ENCODE results near the gene JUNB.
"Not testable (repeated sequence)": the region's sequence is repeated elsewhere in the genome, so short reads cannot be mapped to it uniquely, and the experiment has no call there.

JUNB gene

DNA sequence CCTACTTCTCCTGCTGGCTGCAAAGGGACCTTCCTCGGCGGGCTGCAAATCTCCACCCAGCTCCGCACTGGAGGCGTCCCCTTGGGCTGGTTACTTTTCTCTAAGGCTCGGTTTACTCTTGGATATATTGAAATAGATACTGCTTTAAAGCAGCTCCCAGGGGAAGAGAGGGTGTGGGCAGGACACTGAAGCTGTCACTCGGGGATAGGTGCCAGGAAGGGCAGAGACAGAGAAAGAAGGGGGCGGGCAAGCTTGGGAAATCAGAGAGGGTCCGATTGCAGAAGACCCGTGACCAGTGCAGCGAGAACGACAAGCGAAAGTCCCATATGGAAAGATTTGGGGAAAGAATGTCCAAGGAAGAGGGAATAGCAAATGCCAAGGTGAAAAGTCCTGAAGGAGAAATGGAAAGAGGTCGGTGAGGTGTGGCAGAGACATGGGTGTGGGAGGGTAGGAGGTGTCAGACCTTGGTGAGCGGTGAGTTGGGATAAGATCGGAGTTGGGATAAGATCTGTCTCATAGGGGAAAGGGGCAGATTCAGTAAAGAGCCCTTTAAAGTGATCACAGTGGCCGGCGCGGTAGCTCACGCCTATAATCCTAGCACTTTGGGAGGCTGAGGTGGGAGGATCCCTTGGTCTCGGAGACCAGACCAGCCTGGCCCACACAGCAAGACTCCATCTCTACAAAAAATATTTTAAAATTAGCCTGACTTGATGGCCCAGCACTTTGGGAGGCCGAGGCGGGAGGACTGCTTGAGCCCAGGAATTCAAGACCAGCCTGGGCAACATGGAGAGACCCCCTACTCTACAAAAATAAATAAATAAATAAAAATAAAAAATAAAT, 11.2 kb downstream of the JUNB start:
- Mint-ChIP-seq H3K9me3 (no peaks in the 10 kb centered on the region), H3K27ac (no peak overlapping the region), H3K4me3 (peak overlapping the region; percentile 90), H3K27me3 (ENCODE audit: low read depth, poor library complexity) (no peaks in the 10 kb centered on the region), H3K4me1 (peaks cover 35% of the 10 kb centered on the region), H3K36me3 (ENCODE audit: low read depth) (peaks cover 19% of the 10 kb centered on the region)
- no peak for DNase-seq
- TF ChIP-seq, protein P1, sequence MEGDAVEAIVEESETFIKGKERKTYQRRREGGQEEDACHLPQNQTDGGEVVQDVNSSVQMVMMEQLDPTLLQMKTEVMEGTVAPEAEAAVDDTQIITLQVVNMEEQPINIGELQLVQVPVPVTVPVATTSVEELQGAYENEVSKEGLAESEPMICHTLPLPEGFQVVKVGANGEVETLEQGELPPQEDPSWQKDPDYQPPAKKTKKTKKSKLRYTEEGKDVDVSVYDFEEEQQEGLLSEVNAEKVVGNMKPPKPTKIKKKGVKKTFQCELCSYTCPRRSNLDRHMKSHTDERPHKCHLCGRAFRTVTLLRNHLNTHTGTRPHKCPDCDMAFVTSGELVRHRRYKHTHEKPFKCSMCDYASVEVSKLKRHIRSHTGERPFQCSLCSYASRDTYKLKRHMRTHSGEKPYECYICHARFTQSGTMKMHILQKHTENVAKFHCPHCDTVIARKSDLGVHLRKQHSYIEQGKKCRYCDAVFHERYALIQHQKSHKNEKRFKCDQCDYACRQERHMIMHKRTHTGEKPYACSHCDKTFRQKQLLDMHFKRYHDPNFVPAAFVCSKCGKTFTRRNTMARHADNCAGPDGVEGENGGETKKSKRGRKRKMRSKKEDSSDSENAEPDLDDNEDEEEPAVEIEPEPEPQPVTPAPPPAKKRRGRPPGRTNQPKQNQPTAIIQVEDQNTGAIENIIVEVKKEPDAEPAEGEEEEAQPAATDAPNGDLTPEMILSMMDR (IDR thresholded peaks at IDR 0.05), result no peak

DNA sequence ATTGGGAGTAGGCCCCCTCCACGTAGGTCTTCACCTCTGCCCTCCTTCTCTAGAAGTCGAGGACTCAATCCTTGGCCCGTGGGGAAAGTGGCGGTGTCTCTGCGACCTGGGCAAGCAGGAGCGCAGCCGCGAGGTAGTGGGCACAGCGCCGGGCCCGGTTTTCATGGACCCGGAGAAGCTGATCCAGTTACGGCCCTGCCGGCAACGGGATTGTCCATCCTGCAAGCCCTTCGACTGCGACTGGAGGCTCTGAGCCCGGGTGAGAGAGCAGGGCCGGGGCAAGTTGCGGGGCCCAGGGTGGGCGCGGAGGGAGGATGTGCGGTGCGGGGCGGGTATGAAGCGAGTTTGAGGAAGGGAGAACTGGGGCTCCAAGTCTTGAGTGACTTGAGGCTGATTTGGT, 12.8 kb downstream of the JUNB start:
- Mint-ChIP-seq H3K4me3 (no peak overlapping the region), H3K9me3 (no peaks in the 10 kb centered on the region), H3K4me1 (peaks cover 41% of the 10 kb centered on the region), H3K27me3 (ENCODE audit: low read depth, poor library complexity) (no peaks in the 10 kb centered on the region), H3K27ac (no peak overlapping the region), H3K36me3 (ENCODE audit: low read depth) (peaks cover 16% of the 10 kb centered on the region)
- TF ChIP-seq, protein P1 (IDR thresholded peaks at IDR 0.05), result no peak
- DNase-seq, result no peak

DNA sequence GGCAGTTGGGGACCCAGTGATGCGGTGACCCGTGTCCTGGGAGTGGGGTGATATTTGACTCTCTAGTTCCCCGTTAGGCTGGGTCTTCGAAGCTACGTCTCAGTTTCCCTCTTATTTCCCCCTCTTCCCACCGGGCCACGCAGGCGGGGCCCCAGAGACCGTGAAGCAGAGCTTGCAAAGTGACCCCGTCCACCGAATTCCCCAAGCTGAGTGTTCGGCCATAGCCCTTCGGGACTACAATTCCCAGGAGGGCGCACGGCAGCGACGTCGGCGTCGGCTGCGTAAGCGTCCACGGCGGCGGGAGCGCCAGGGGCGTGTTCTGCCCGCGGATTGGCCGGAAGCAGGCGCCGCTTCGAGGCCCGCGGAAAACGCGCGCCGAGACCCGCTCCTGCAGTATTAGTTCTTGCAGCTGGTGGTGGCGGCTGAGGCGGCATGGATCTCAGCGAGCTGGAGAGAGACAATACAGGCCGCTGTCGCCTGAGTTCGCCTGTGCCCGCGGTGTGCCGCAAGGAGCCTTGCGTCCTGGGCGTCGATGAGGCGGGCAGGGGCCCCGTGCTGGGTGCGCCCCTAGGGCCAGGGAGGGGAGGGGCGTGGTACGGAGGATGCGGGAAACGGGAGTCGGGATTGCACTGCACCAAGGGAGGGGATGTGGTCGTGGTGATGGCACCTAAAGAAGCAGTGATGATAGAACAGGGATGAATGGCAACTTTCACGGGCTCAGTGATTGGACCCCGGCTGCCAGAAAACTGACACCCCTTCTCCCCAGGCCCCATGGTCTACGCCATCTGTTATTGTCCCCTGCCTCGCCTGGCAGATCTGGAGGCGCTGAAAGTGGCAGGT, 15.2 kb downstream of the JUNB start, which contains the start of gene RNASEH2A:
TSS of gene RNASEH2A (plus strand) at position 343 of the 840 bp plus-strand sequence. CDS start at position 433, 90 bp downstream.
- Mint-ChIP-seq H3K36me3 (ENCODE audit: low read depth) (peaks cover 19% of the 10 kb centered on the region), H3K4me1 (peaks cover 31% of the 10 kb centered on the region), H3K27ac (peak within 1 kb of the TSS; percentile 96), H3K9me3 (no peaks in the 10 kb centered on the region), H3K4me3 (peak within 1 kb of the TSS; percentile 96), H3K27me3 (ENCODE audit: low read depth, poor library complexity) (no peaks in the 10 kb centered on the region)
- TF ChIP-seq, protein P1 (IDR thresholded peaks at IDR 0.05), result no peak
- peak; percentile 90 for DNase-seq

DNA sequence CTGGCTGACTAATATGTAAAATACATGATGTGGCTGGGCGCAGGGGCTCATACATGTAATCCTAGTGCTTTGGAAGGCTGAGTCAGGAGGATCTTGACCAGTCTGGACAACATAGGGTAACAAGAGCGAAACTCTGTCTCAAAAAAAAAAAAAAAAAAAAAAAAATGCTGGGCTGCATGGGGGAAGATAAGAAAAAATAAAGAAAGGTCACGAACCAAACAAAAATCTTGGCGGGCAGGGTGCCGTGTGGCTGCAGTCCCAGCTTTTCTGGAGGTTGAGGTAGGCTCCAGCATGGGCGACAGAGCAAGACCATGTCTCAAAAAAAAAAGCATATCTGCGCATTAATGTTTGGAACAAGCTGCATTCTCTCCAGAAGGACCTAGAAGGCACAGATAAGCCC, 23.8 kb downstream of the JUNB start:
- H3K27me3 Mint-ChIP-seq (ENCODE audit: low read depth, poor library complexity), result peaks cover 2% of the 10 kb centered on the region
- H3K36me3 Mint-ChIP-seq (ENCODE audit: low read depth), result peaks cover 27% of the 10 kb centered on the region
- DNase-seq, result no peak
- H3K4me1 Mint-ChIP-seq, result no peaks in the 10 kb centered on the region
- no peak overlapping the region for H3K4me3 Mint-ChIP-seq
- H3K9me3 Mint-ChIP-seq, result no peaks in the 10 kb centered on the region
- TF ChIP-seq, protein P1 (IDR thresholded peaks at IDR 0.05), result no peak
- H3K27ac Mint-ChIP-seq, result peak overlapping the region; percentile 51

DNA sequence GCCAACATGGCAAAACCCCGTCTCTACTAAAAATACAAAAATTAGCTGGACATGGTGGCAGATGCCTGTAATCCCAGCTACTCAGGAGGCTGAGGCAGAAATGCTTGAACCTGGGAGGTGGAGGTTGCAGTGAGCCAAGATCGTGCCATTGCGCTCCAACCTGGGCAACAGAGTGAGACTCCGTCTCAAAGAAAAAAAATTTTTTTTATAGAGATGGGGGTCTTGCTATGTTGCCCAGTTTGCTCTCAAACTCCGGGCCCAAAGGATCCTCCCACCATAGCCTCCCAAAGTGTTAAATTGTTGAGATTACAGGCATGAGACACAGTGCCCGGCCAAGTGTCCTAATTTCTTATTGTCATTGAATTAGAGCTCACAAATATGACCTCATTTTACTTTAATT, 25.9 kb downstream of the JUNB start:
- peaks cover 27% of the 10 kb centered on the region for H3K36me3 Mint-ChIP-seq (ENCODE audit: low read depth)
- H3K9me3 Mint-ChIP-seq, H3K4me1 Mint-ChIP-seq: not testable (repeated sequence)

DNA sequence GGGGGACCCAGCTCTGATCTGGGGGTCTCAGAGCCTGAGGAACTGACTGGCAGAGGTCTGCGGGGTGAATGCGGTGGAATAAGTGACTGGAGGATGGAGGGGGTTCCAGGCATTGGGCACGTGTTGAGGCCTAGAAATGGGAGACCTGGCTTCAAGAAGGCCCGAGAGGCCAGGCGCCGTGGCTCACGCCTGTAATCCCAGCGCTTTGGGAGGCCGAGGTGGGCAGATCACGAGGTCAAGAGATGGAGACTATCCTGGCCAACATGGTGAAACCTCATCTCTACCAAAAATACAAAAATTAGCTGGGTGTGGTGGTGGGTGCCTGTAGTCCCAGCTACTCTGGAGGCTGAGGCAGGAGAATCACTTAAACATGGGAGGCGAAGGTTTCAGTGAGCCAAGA, 26.5 kb downstream of the JUNB start:
- DNase-seq, H3K4me3 Mint-ChIP-seq, H3K4me1 Mint-ChIP-seq, H3K9me3 Mint-ChIP-seq: not testable (repeated sequence)
- Mint-ChIP-seq H3K27ac (peak overlapping the region; percentile 90), H3K27me3 (ENCODE audit: low read depth, poor library complexity) (peaks cover 12% of the 10 kb centered on the region), H3K36me3 (ENCODE audit: low read depth) (peaks cover 21% of the 10 kb centered on the region)

More for the DNA sequence above, 25.9 kb downstream of the JUNB start:
- peaks cover 12% of the 10 kb centered on the region for H3K27me3 Mint-ChIP-seq (ENCODE audit: low read depth, poor library complexity)
- H3K4me3 Mint-ChIP-seq, DNase-seq: not testable (repeated sequence)
- H3K27ac Mint-ChIP-seq, result peak overlapping the region; percentile 90
